Raji (cell line): ENCODE results near the gene TNS3.

Experiments used
- POLR2A ChIP-seq: IDR thresholded peaks from 2 replicates; pipeline ENCODE4 v1.6.1; 2011; ENCODE audit warnings: low read depth, low read length, control low read depth; ENCODE audit not compliant: insufficient read depth

Gene TNS3

GRCh38 chr7:47444376-47445098 is 137.4 kb downstream of the TNS3 start:
- TF ChIP-seq POLR2A = no peak

GRCh38 chr7:47443049-47443448 is 138.9 kb downstream of the TNS3 start:
- no peak for TF ChIP-seq POLR2A

- TF ChIP-seq POLR2A = no peak
These were observed 139.4 kb downstream of the TNS3 start for GRCh38 chr7:47442605-47442865.

- no peak for TF ChIP-seq POLR2A
These were observed 139.9 kb downstream of the TNS3 start for GRCh38 chr7:47441796-47442604.

- no peak for TF ChIP-seq POLR2A
These were observed 141.6 kb downstream of the TNS3 start for GRCh38 chr7:47440320-47440719.

GRCh38 chr7:47439181-47439667 is 142.7 kb downstream of the TNS3 start:
- no peak for TF ChIP-seq POLR2A

- TF ChIP-seq POLR2A = no peak
These were observed 143.4 kb downstream of the TNS3 start for GRCh38 chr7:47438411-47439029.

GRCh38 chr7:47435889-47436312 is 146.0 kb downstream of the TNS3 start:
- no peak for TF ChIP-seq POLR2A

- TF ChIP-seq POLR2A = no peak
These were observed 148.4 kb downstream of the TNS3 start for GRCh38 chr7:47433564-47433895.

GRCh38 chr7:47432671-47433563 is 149.0 kb downstream of the TNS3 start:
- TF ChIP-seq POLR2A = no peak

GRCh38 chr7:47430422-47430821 is 151.5 kb downstream of the TNS3 start:
- TF ChIP-seq POLR2A = no peak

- no peak for TF ChIP-seq POLR2A
These were observed 153.0 kb downstream of the TNS3 start for GRCh38 chr7:47428768-47429472.

- no peak for TF ChIP-seq POLR2A
These were observed 153.7 kb downstream of the TNS3 start for GRCh38 chr7:47428052-47428767.

GRCh38 chr7:47427051-47427643 is 154.8 kb downstream of the TNS3 start:
- no peak for TF ChIP-seq POLR2A

- no peak for TF ChIP-seq POLR2A
These were observed 157.4 kb downstream of the TNS3 start for GRCh38 chr7:47424523-47424922.
